Activated CD8-positive, alpha-beta memory T cell treated with anti-CD3 and anti-CD28 coated beads, Interleukin-2, amount 10 ng/mL, durations not matched to agents 7 days and 5 days (primary cell): ENCODE results near the gene INSR. TPM values are rescaled to one million over a fixed set of nuclear protein-coding genes. Genes with fewer than 3 reads are reported as not detected.
"Not testable (repeated sequence)": the region's sequence is repeated elsewhere in the genome, so short reads cannot be mapped to it uniquely, and the experiment has no call there.

Experiments used
- ATAC-seq: fragments of 150-1000 bp; cut with Tn5 transposase; one replicate; pipeline ENCODE4 v1.10.0; 2021; ENCODE audit warnings: moderate library complexity
- CTCF ChIA-PET: fragments of 350-600 bp; sonication (Branson Sonifier 250); formaldehyde crosslinking; loops from one replicate; lab custom pipeline; 2021; ENCODE audit warnings: antibody characterized with exemption; lab: Charles Lee
- DNase-seq: peaks from one replicate; pipeline ENCODE4 v3.0.0-alpha.2; 2020
- H3K27ac Mint-ChIP-seq: one replicate; pipeline ENCODE4 v1.8.0; 2021; ENCODE audit warnings: mild to moderate bottlenecking, mixed read lengths
- H3K27me3 Mint-ChIP-seq: one replicate; pipeline ENCODE4 v1.8.0; 2021; ENCODE audit warnings: mixed read lengths
- H3K36me3 Mint-ChIP-seq: one replicate; pipeline ENCODE4 v1.8.0; 2021; ENCODE audit warnings: mild to moderate bottlenecking, mixed read lengths
- H3K4me1 Mint-ChIP-seq: one replicate; pipeline ENCODE4 v1.8.0; 2021; ENCODE audit warnings: mixed read lengths
- H3K4me3 Mint-ChIP-seq: one replicate; pipeline ENCODE4 v1.8.0; 2021; ENCODE audit warnings: mild to moderate bottlenecking, moderate library complexity, mixed read lengths
- H3K9me3 Mint-ChIP-seq: one replicate; pipeline ENCODE4 v1.8.0; 2022; ENCODE audit warnings: low read depth, mixed read lengths
- total RNA-seq, 2 experiments: library from RNA; stranded (reverse); gene quantifications; one replicate each; pipeline ENCODE4 v1.2.3, GENCODE V29; 2021

INSR gene
- total RNA-seq, 2 experiments from 2014 or later, result 0.20 to 0.63 TPM

DNA sequence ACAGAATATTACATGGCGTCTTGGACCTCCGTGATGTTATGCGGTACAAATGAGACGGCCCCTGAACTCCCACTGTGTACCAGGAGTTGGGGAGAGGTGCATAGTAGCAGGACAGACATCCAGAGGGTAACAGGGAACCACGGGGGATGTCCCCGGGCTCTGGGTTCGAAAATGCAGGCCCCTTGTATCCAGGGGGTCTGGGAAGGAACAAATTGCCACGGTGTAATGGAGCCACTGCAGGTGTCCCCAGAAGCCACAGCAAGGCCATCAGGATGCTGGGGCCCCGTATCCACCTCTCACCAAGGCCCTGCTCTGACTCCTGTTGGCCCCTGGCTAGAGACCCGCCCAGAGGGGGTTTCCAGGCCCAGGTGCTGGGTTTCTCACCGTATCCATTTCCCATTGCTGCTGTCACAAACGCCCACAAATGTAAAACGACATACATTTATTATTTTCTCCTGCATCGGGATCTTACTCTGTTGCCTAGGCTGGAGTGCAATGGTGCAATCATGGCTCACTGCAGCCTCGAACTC lies 77.8 kb downstream of the INSR start:
- no peak overlapping the region for H3K4me3 Mint-ChIP-seq
- H3K27ac Mint-ChIP-seq, result no peak overlapping the region
- no peak for ATAC-seq
- peaks cover 10% of the 10 kb centered on the region for H3K27me3 Mint-ChIP-seq
- H3K4me1 Mint-ChIP-seq, result no peaks in the 10 kb centered on the region
- H3K36me3 Mint-ChIP-seq, result no peaks in the 10 kb centered on the region
- no peak for DNase-seq
- CTCF ChIA-PET, result no interaction called here
- H3K9me3 Mint-ChIP-seq, result no peaks in the 10 kb centered on the region

GRCh38 chr19:7215176-7215575 lies 79.0 kb downstream of the INSR start:
- H3K36me3 Mint-ChIP-seq, result no peaks in the 10 kb centered on the region
- no peaks in the 10 kb centered on the region for H3K9me3 Mint-ChIP-seq
- H3K27me3 Mint-ChIP-seq, result peaks cover 13% of the 10 kb centered on the region
- DNase-seq (no peak), ATAC-seq (no peak)
- no peaks in the 10 kb centered on the region for H3K4me1 Mint-ChIP-seq
- no peak overlapping the region for H3K4me3 Mint-ChIP-seq
- CTCF ChIA-PET, result no interaction called here
- no peak overlapping the region for H3K27ac Mint-ChIP-seq

GRCh38 chr19:7214324-7215089 lies 79.7 kb downstream of the INSR start:
- no peak overlapping the region for H3K4me3 Mint-ChIP-seq
- H3K36me3 Mint-ChIP-seq, result no peaks in the 10 kb centered on the region
- H3K27ac Mint-ChIP-seq, result no peak overlapping the region
- CTCF ChIA-PET, result no interaction called here
- no peak for ATAC-seq
- H3K4me1 Mint-ChIP-seq, result no peaks in the 10 kb centered on the region
- peaks cover 17% of the 10 kb centered on the region for H3K27me3 Mint-ChIP-seq
- H3K9me3 Mint-ChIP-seq, result no peaks in the 10 kb centered on the region
- DNase-seq, result no peak

DNA sequence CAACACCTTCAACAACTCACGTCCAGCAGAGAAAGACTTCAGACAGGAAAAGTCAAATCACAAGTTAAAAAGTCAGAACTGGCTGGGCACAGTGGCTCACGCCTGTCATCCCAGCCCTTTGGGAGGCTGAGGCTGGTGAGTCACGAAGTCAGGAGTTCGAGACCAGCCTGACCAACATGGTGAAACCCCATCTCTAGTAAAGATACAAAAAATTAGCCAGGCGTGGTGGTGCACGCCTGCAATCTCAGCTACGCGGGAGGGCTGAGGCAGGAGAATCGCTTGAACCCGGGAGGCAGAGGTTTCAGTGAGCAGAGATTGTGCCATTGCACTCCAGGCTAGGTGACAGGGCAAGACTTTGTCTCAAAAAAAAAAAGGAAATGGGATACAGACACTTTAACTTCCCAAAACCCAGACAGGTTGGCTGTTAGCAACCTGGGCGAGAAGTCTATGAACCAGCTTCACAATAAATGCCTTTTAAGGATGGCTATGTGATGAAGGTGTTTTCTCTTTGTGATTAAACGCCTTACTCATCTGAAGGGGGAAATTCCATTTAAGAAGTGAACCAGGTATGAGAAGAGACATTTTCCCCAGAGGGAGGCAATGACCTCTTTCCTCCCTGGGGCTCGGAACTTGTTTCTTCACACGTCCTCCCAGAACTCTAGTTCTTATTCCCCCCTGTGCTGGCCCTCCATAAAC lies 80.4 kb downstream of the INSR start:
- no peak for DNase-seq
- Mint-ChIP-seq H3K4me3 (no peak overlapping the region), H3K27me3 (peaks cover 19% of the 10 kb centered on the region), H3K27ac (no peak overlapping the region), H3K9me3 (no peaks in the 10 kb centered on the region), H3K4me1 (no peaks in the 10 kb centered on the region), H3K36me3 (no peaks in the 10 kb centered on the region)
- CTCF ChIA-PET, result no interaction called here
- ATAC-seq, result no peak

DNA sequence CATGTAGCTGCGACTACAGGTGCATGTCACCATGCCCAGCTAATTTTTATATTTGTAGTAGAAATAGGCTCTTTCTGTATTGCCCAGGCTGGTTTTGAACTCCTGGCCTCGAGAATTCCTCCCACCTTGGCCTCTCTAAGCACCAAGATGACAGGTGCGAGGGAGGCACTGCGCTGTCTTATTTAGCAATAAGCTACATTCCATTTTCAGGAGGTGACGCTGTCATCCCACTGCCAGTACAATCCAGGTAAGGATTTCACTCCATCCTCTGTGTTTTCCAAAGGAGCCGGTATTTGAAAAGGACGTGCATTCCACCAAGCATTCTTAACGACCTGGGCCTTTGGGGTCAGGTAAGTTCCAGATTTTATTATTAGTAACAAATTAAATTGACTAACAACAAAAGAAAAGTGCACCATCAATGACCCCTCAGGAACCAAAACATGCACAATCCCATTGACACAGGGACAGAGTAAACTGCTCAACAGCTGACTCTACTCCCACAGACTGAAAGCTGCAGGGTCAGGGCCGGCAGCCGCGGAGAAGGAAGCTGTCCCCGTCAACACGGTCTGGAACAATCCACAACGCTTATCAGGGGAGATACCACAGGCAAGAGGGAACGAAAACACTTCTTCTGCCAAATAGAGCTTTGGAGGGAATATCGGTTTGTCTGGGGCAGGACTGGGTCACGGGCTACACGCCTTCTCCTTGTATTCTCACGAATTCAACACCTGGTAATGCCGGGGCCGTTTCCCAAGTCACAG lies 82.8 kb downstream of the INSR start:
- no peaks in the 10 kb centered on the region for H3K36me3 Mint-ChIP-seq
- H3K4me1 Mint-ChIP-seq, result peaks cover 7% of the 10 kb centered on the region
- CTCF ChIA-PET, result interaction anchor here (1.1 kb wide), 1 partner anchor 129 kb away, joined by 3 read pairs; no protein-coding TSS in a partner anchor
- no peaks in the 10 kb centered on the region for H3K9me3 Mint-ChIP-seq
- H3K27me3 Mint-ChIP-seq, result peaks cover 19% of the 10 kb centered on the region
- no peak overlapping the region for H3K4me3 Mint-ChIP-seq
- ATAC-seq (no peak), DNase-seq (no peak)
- no peak overlapping the region for H3K27ac Mint-ChIP-seq

DNA sequence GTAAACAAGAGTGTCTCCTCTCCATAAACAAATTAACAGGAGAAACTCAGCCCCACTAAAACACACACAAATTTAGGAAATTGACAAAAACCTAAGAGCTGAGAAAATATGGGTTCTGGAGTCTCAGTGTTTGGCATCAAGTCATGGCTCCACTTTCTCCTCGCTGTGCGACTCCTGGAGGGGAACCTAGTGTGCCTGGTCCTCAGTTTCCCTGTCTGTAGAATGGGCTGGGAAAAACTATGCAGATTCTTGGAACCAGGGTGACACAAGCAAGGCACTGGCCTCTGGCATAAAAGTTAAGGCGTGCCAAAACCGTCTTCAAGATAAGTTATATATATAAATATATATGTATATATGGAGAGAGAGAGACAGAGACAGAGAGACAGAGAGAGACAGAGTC lies 83.9 kb downstream of the INSR start:
- H3K9me3 Mint-ChIP-seq, result no peaks in the 10 kb centered on the region
- H3K36me3 Mint-ChIP-seq, result no peaks in the 10 kb centered on the region
- CTCF ChIA-PET, result interaction anchor here (1.1 kb wide), 1 partner anchor 130 kb away, joined by 3 read pairs; no protein-coding TSS in a partner anchor
- DNase-seq (no peak), ATAC-seq (no peak)
- H3K27me3 Mint-ChIP-seq, result peaks cover 19% of the 10 kb centered on the region
- peaks cover 7% of the 10 kb centered on the region for H3K4me1 Mint-ChIP-seq
- no peak overlapping the region for H3K4me3 Mint-ChIP-seq
- H3K27ac Mint-ChIP-seq, result no peak overlapping the region

DNA sequence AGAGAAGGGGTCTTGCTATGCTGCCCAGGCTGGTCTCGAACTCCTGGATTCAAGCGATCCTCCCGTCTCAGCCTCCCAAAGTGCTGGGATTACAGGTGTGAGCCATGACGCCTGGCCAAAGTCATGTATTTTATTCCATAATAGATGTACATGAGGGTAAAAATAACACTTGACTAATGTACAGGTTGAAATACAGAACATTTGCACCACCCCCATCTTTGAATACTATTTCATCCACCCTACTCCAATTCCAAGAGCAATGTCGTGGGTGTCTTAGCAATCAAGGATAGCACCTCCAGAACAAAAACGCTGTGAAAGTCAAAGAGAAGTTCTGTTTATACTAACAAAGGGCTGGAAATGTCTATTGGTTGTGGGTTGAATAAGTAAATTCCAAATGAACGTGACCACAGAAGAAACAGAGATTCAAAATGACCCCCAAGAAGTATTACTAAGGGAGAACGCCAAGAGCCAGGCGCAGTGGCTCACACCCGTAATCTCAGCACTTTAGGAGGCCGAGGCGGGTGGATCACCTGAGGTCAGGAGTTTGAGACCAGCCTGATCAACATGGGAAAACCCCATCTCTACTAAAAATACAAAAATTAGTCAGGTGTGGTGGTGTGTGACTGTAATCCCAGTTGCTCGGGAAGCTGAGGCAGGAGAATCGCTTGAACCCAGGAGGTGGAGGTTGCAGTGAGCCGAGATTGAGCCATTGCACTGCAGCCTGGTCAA lies 84.5 kb downstream of the INSR start:
- DNase-seq, H3K36me3 Mint-ChIP-seq, CTCF ChIA-PET, H3K27ac Mint-ChIP-seq, H3K4me3 Mint-ChIP-seq, ATAC-seq, H3K9me3 Mint-ChIP-seq, H3K4me1 Mint-ChIP-seq: not testable (repeated sequence)
- peaks cover 17% of the 10 kb centered on the region for H3K27me3 Mint-ChIP-seq

DNA sequence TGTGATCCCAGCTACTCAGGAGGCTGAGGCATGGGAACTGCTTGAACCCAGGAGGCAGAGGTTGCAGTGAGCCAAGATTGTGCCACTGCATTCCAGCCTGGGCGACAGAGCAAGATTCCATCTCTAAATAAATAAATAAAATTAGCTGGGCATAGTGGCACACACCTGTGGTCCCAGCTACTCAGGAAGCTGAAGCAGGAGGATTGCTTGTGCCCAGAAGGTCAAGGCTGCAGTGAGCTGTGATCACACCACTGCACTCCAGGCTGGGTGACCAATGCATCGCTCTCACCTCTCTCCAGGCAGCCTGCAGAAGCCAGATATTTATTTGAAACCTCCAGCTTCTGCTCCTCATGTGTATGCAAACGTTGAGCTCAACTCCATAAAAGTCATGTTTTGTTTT lies 85.2 kb downstream of the INSR start:
- H3K36me3 Mint-ChIP-seq, H3K4me3 Mint-ChIP-seq, CTCF ChIA-PET, H3K27ac Mint-ChIP-seq, ATAC-seq, H3K9me3 Mint-ChIP-seq, H3K4me1 Mint-ChIP-seq, DNase-seq: not testable (repeated sequence)
- H3K27me3 Mint-ChIP-seq, result peaks cover 17% of the 10 kb centered on the region

DNA sequence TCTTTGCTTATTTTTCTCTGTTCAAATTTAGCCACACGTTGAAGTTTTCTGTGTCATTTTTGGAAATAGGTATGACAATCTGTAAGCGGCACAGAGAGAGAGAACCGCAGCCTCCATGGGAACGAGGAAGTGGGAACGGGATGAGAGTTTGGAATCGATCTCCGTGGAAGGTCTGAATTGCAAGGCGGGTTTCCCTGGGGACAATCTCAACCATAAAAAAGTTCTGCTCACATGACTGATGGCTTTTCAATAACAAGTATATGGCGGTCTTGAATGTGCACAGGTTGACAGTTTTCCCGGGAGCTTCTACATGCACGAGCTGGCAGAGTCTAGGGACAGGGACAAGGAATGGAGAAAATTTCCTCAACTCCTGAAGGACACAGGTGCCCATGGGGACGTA lies 90.9 kb downstream of the INSR start:
- no peaks in the 10 kb centered on the region for H3K36me3 Mint-ChIP-seq
- H3K4me3 Mint-ChIP-seq, result no peak overlapping the region
- ATAC-seq (no peak), DNase-seq (no peak)
- H3K27ac Mint-ChIP-seq, result no peak overlapping the region
- H3K27me3 Mint-ChIP-seq, result peaks cover 35% of the 10 kb centered on the region
- H3K4me1 Mint-ChIP-seq, result peaks cover 17% of the 10 kb centered on the region
- CTCF ChIA-PET, result no interaction called here
- H3K9me3 Mint-ChIP-seq, result no peaks in the 10 kb centered on the region

DNA sequence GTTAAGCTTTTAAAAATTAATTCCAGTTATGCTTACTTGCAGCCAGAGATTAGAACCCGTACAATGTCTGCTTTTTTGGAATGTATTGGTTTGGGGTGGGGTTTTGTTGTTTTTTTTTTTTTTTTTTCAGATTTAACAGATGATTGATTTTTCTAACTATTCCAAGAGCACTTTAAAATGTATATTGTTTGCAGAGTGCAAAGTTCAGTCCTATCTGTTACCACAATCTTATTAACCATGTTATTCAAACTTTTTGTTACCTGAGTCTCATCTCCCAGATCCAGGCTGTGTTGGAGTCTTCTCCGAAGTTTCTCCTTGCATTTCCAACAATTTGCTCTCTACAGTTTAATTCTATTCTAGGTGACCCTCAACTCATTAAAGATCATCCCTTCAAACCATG lies 91.3 kb downstream of the INSR start:
- Mint-ChIP-seq H3K4me3 (no peak overlapping the region), H3K27me3 (peaks cover 35% of the 10 kb centered on the region), H3K4me1 (peaks cover 13% of the 10 kb centered on the region), H3K36me3 (no peaks in the 10 kb centered on the region), H3K9me3 (no peaks in the 10 kb centered on the region), H3K27ac (no peak overlapping the region)
- DNase-seq, result no peak
- CTCF ChIA-PET, result no interaction called here
- ATAC-seq, result no peak

DNA sequence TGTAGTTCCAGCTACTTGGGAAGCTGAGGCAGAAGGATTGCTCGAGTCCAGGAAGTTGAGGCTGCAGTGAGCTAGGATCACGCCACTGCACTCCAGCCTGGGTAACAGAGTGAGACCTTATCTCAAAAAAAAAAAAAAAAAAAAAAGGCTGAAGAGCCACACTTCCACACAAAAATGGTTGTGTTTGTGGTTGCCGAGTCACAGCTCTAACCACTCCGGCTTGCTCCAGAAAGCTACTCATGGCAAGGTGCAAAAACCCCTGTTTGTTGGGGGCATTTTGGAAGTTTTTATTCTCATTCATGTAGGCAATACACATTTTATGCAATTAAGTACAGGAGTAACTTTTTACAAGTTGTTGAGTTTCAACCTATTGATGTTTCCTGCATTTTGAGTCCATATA lies 93.5 kb downstream of the INSR start:
- H3K27ac Mint-ChIP-seq, result no peak overlapping the region
- ATAC-seq (no peak), DNase-seq (no peak)
- H3K36me3 Mint-ChIP-seq, result peaks cover 1% of the 10 kb centered on the region
- no peak overlapping the region for H3K4me3 Mint-ChIP-seq
- peaks cover 19% of the 10 kb centered on the region for H3K4me1 Mint-ChIP-seq
- no peaks in the 10 kb centered on the region for H3K9me3 Mint-ChIP-seq
- peaks cover 43% of the 10 kb centered on the region for H3K27me3 Mint-ChIP-seq
- CTCF ChIA-PET, result interaction anchor here (1.2 kb wide), 1 partner anchor 99 kb away, joined by 3 read pairs; no protein-coding TSS in a partner anchor

DNA sequence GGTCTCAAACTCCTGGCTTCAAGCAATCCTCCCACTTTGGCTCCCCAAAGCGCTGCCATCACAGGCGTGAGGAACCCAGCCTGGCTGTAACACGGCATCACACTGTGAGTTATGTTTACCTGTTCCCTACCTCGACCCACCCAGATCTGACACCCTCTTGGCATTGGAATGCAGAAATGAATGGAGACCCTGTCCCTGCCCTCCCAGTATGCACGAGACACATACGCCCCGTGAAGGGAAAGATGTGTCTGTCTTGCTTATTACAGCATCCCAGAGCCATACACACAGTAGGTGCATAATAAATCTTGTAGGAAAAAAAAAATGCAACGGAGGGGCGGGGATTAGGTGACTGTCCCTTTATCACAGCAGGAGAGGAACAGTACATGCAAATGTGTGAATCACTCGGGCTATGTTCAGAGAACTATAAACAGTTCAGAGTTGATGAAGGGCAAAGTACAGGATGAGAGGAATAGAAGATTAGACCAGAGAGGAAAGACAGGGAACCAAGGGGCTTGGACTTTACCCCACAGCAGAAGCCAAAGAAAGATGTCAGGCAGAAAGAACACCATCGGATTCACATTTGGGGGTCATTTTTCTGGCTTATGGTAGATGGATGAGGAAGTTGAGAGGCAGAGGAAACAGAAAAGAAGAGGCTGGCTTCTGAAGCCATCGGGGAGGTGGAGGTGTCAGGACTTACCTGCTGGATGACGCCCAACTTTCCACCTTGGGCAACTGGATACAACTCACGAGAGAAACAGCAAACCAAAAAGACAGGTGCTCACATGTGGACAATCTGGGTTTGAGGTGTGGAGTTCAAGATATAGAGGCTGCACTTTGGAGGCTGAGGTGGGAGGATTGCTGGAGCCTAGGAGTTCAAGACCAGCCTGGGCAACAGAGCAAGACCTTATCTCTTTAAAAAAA lies 94.3 kb downstream of the INSR start:
- no peak for ATAC-seq
- no peak for DNase-seq
- peaks cover 19% of the 10 kb centered on the region for H3K4me1 Mint-ChIP-seq
- CTCF ChIA-PET, result interaction anchor here (0.6 to 1.2 kb wide), 2 partner anchors 98 to 336 kb away, joined by 3 read pairs; no protein-coding TSS in a partner anchor
- no peaks in the 10 kb centered on the region for H3K9me3 Mint-ChIP-seq
- peaks cover 1% of the 10 kb centered on the region for H3K36me3 Mint-ChIP-seq
- H3K4me3 Mint-ChIP-seq, result no peak overlapping the region
- no peak overlapping the region for H3K27ac Mint-ChIP-seq
- H3K27me3 Mint-ChIP-seq, result peaks cover 48% of the 10 kb centered on the region
